IMR-90 (cell line): ENCODE results near the gene KLF16. TPM values are rescaled to one million over a fixed set of nuclear protein-coding genes. Genes with fewer than 3 reads are reported as not detected.

Source experiments
- ATAC-seq: fragments of 200-7000 bp; cut with Tn5 transposase; 2 replicates; pipeline ENCODE4 v1.9.1; 2020; ENCODE audit warnings: low read depth, mild to moderate bottlenecking, moderate library complexity
- BruUV-seq: library from RNA; stranded (reverse); fragments of 400-500 nt; replicated peaks from 2 replicates; lab custom pipeline; 2021; lab: Mats Ljungman, UMichigan
- CTCF ChIA-PET: fragments of 300-600 bp; formaldehyde crosslinking; extraction: SDS; loops from one replicate; lab custom pipeline; 2021; ENCODE audit warnings: antibody characterized with exemption; lab: Yijun Ruan, JAX
- POLR2A ChIA-PET: fragments of 300-600 bp; sonication (Branson Sonifier 250); formaldehyde crosslinking; loops from one replicate; lab custom pipeline; 2022; ENCODE audit warnings: antibody characterized with exemption; ENCODE audit not compliant: unreplicated experiment; lab: Charles Lee
- DNase-seq: peaks from one replicate; pipeline ENCODE4 v3.0.0; 2013
- H2AFZ ChIP-seq: replicated peaks from 2 replicates; pipeline ENCODE3; 2013; ENCODE audit warnings: low read length, mild to moderate bottlenecking; ENCODE audit not compliant: poor library complexity
- H2AK5ac ChIP-seq: 2 replicates; pipeline ENCODE4 v1.6.1; 2013; ENCODE audit warnings: low read depth, low read length, inconsistent platforms
- H2AK9ac ChIP-seq: replicated peaks from 2 replicates; pipeline ENCODE3; 2013; ENCODE audit warnings: mild to moderate bottlenecking, low read depth, low read length, moderate library complexity; ENCODE audit not compliant: poor library complexity
- H2BK120ac ChIP-seq: 2 replicates; pipeline ENCODE4 v1.6.1; 2013; ENCODE audit warnings: low read depth, low read length, inconsistent platforms
- H2BK15ac ChIP-seq: 3 replicates; pipeline ENCODE4 v1.6.1; 2013; ENCODE audit warnings: low read depth, low read length, inconsistent platforms
- H2BK20ac ChIP-seq: 2 replicates; pipeline ENCODE4 v1.6.1; 2013; ENCODE audit warnings: low read depth, mild to moderate bottlenecking, inconsistent platforms, low read length, moderate library complexity
- H2BK5ac ChIP-seq: 2 replicates; pipeline ENCODE4 v1.6.1; 2013; ENCODE audit warnings: mild to moderate bottlenecking, low read depth, low read length, inconsistent platforms; ENCODE audit not compliant: poor library complexity, severe bottlenecking
- H3K14ac ChIP-seq: replicated peaks from 2 replicates; pipeline ENCODE4 v1.6.1; 2013; ENCODE audit warnings: low read depth, low read length, inconsistent platforms
- H3K18ac ChIP-seq: 2 replicates; pipeline ENCODE4 v1.6.1; 2013; ENCODE audit warnings: low read depth, low read length, control low read depth
- H3K23ac ChIP-seq: 2 replicates; pipeline ENCODE4 v1.6.1; 2013; ENCODE audit warnings: low read depth, low read length, inconsistent platforms
- H3K27ac ChIP-seq: 2 replicates; pipeline ENCODE4 v1.5.1; 2013; ENCODE audit warnings: mild to moderate bottlenecking, control low read depth, low read length; ENCODE audit not compliant: insufficient read depth
- H3K27me3 ChIP-seq: 2 replicates; pipeline ENCODE4 v1.6.1; 2013; ENCODE audit warnings: low read length; ENCODE audit not compliant: control insufficient read depth, insufficient read depth
- H3K36me3 ChIP-seq: 2 replicates; pipeline ENCODE4 v1.6.1; 2013; ENCODE audit warnings: low read length, mixed read lengths; ENCODE audit not compliant: control insufficient read depth, insufficient read depth
- H3K4ac ChIP-seq: 2 replicates; pipeline ENCODE4 v1.6.1; 2013; ENCODE audit warnings: low read depth, low read length, inconsistent platforms
- H3K4me1 ChIP-seq: 2 replicates; pipeline ENCODE4 v1.6.1; 2013; ENCODE audit warnings: low read length, mixed read lengths; ENCODE audit not compliant: control insufficient read depth, insufficient read depth
- H3K4me2 ChIP-seq: 2 replicates; pipeline ENCODE4 v1.6.1; 2013; ENCODE audit warnings: low read depth, mild to moderate bottlenecking, control low read depth, low read length, moderate library complexity
- H3K4me3 ChIP-seq: 2 replicates; pipeline ENCODE4 v1.5.1; 2013; ENCODE audit warnings: low read depth, mild to moderate bottlenecking, control low read depth, low read length, moderate library complexity; ENCODE audit not compliant: insufficient read depth
- H3K56ac ChIP-seq: 2 replicates; pipeline ENCODE4 v1.6.1; 2013; ENCODE audit warnings: low read length, inconsistent platforms; ENCODE audit not compliant: insufficient read depth; ENCODE audit errors: extremely low read depth
- H3K79me1 ChIP-seq, 2 experiments: 2 replicates each; pipeline ENCODE4 v1.6.1; 2013; ENCODE audit warnings: low read length in 2 of 2, inconsistent platforms in 1 of 2, low read depth in 1 of 2
- H3K9ac ChIP-seq: 2 replicates; pipeline ENCODE4 v1.6.1; 2013; ENCODE audit warnings: low read depth, low read length, control low read depth
- H3K9me1 ChIP-seq: 2 replicates; pipeline ENCODE4 v1.6.1; 2013; ENCODE audit warnings: low read length, inconsistent platforms; ENCODE audit not compliant: insufficient read depth
- H3K9me3 ChIP-seq: 2 replicates; pipeline ENCODE4 v1.6.1; 2013; ENCODE audit warnings: low read length; ENCODE audit not compliant: control insufficient read depth, insufficient read depth
- H4K20me1 ChIP-seq: 2 replicates; pipeline ENCODE4 v1.6.1; 2013; ENCODE audit warnings: low read length, inconsistent platforms; ENCODE audit not compliant: insufficient read depth
- H4K5ac ChIP-seq: 2 replicates; pipeline ENCODE4 v1.6.1; 2013; ENCODE audit warnings: mild to moderate bottlenecking, low read depth, low read length, control low read depth
- H4K8ac ChIP-seq, 2 experiments: 2 replicates each; pipeline ENCODE4 v1.6.1; 2013; ENCODE audit warnings: low read depth in 2 of 2, low read length in 2 of 2, control low read depth in 1 of 2, inconsistent platforms in 1 of 2
- H4K91ac ChIP-seq: 2 replicates; pipeline ENCODE4 v1.6.1; 2013; ENCODE audit warnings: low read depth, low read length, inconsistent platforms; ENCODE audit not compliant: insufficient read depth
- BHLHE40 ChIP-seq: fragments of 150-350 bp; IDR thresholded peaks from 2 replicates; pipeline ENCODE4 v1.6.1; 2016; ENCODE audit warnings: mild to moderate bottlenecking, low read depth, low read length
- CEBPB ChIP-seq: IDR thresholded peaks from 2 replicates; pipeline ENCODE4 v1.6.1; 2012; ENCODE audit warnings: low read depth, low read length, improper control_type of control experiment
- CHD1 ChIP-seq: IDR thresholded peaks from 2 replicates; pipeline ENCODE4 v1.6.1; 2012; ENCODE audit warnings: low read depth, low read length, improper control_type of control experiment
- FOS ChIP-seq: fragments of 150-350 bp; IDR thresholded peaks from 2 replicates; pipeline ENCODE4 v1.6.1; 2016; ENCODE audit warnings: low read depth, low read length
- MAFK ChIP-seq: IDR thresholded peaks from 2 replicates; pipeline ENCODE4 v1.6.1; 2012; ENCODE audit warnings: low read depth, low read length, improper control_type of control experiment
- MAZ ChIP-seq: IDR thresholded peaks from 2 replicates; pipeline ENCODE4 v1.6.1; 2012; ENCODE audit warnings: low read depth, mild to moderate bottlenecking, low read length, improper control_type of control experiment, moderate library complexity, borderline replicate concordance
- MXI1 ChIP-seq: IDR thresholded peaks from 2 replicates; pipeline ENCODE4 v1.6.1; 2012; ENCODE audit warnings: low read depth, mild to moderate bottlenecking, low read length, moderate library complexity, borderline replicate concordance
- NFE2L2 ChIP-seq: fragments of 150-350 bp; IDR thresholded peaks from 2 replicates; pipeline ENCODE4 v1.6.1; 2016; ENCODE audit warnings: low read depth, mild to moderate bottlenecking, low read length
- POLR2A ChIP-seq: IDR thresholded peaks from 2 replicates; pipeline ENCODE4 v1.6.1; 2012; ENCODE audit warnings: mild to moderate bottlenecking, low read depth, low read length
- RAD21 ChIP-seq: IDR thresholded peaks from 2 replicates; pipeline ENCODE4 v1.6.1; 2012; ENCODE audit warnings: low read length, improper control_type of control experiment
- RCOR1 ChIP-seq: IDR thresholded peaks from 2 replicates; pipeline ENCODE4 v1.6.1; 2012; ENCODE audit warnings: mild to moderate bottlenecking, low read length, improper control_type of control experiment; ENCODE audit not compliant: insufficient replicate concordance
- RFX5 ChIP-seq: IDR thresholded peaks from 2 replicates; pipeline ENCODE4 v1.8.0; 2012; ENCODE audit warnings: low read depth, mild to moderate bottlenecking, low read length, moderate library complexity
- SMC3 ChIP-seq: fragments of 150-350 bp; IDR thresholded peaks from 2 replicates; pipeline ENCODE4 v1.6.1; 2016; ENCODE audit warnings: low read depth, mild to moderate bottlenecking, antibody characterized with exemption, low read length, moderate library complexity
- USF2 ChIP-seq: fragments of 150-350 bp; IDR thresholded peaks from 2 replicates; pipeline ENCODE4 v1.6.1; 2017; ENCODE audit warnings: mild to moderate bottlenecking, antibody characterized with exemption, low read length, low read depth
- WGBS, 2 experiments: methylation state at CpG; one replicate each; pipeline versions ENCODE4 v1.1.5 to v1.1.7; 2013; ENCODE audit warnings: missing lambda C conversion rate in 2 of 2; ENCODE audit not compliant: insufficient read length in 1 of 2; ENCODE audit errors: extremely low coverage in 2 of 2; 5-methylcytosine and 5-hydroxymethylcytosine counted together
- dilution Hi-C: fragments of 300-500 bp; cut with HindIII; formaldehyde crosslinking; loops from one replicate; pipeline ENCODE4 v1.14.3; 2018; ENCODE audit warnings: low sequenced_read_pairs; ENCODE audit not compliant: unreplicated experiment
- in situ Hi-C: fragments of 300-500 bp; cut with MboI; formaldehyde crosslinking; loops from 3 replicates; pipeline ENCODE4 v1.14.3; 2019; ENCODE audit warnings: low sequenced_read_pairs, inconsistent platforms, mixed read lengths
- intact Hi-C: fragments of 100-400 bp; cut with micrococcal nuclease; formaldehyde crosslinking; loops from 2 replicates; pipeline ENCODE4 v1.10.0; 2022
- polyA plus RNA-seq, 3 experiments: library from polyadenylated mRNA; depleted of rRNA; stranded (reverse); fragments of >200 nt; gene quantifications; 2 replicates each; pipeline ENCODE4 v1.2.3, GENCODE V29; 2012; ENCODE audit warnings: low replicate concordance in 1 of 3
- total RNA-seq: library from RNA; depleted of rRNA; stranded (reverse); fragments of >200 nt; gene quantifications from 2 replicates; pipeline ENCODE4 v1.2.3, GENCODE V29; 2012
- TF ChIP-seq, protein P1 (sequence below): conservative IDR thresholded peaks from 2 replicates; pipeline ENCODE4 v1.5.1; 2012; ENCODE audit warnings: mild to moderate bottlenecking, low read depth, low read length, improper control_type of control experiment
- TF ChIP-seq, protein P2 (sequence below): fragments of 150-350 bp; IDR thresholded peaks from 2 replicates; pipeline ENCODE4 v1.6.1; 2016; ENCODE audit warnings: low read depth, mild to moderate bottlenecking, low read length, moderate library complexity, borderline replicate concordance

Gene KLF16
- total and polyA plus RNA-seq, 2 of the 4 experiments (the other 2 are of a cell fraction) = 0.90 to 13.1 TPM

DNA sequence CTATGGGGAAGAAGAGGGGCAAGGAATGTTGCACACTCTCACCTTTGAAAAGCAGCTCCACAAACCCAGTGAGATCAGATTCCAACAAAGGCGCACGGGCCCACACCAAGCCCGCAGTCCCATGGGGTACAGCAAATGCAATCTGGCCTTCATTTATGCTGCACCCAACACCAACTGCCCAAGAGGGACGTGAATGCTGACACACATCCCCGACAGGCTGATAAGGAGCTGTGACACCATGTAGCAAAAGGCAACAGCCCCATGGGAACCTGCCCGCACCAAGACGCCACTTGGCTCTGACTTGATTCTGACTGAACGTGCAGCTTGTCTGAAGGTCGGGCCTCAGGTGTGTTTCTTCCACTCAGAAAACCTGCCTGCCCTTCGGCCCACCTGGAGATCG, 32.4 kb downstream of the KLF16 start:
- peaks cover 4% of the 10 kb centered on the region; the same call in 1 of the 2 replicates for H3K4me1 ChIP-seq
- POLR2A ChIA-PET = no interaction called here
- H3K14ac ChIP-seq = no peak overlapping the region
- H3K9me1 ChIP-seq = no peaks in the 10 kb centered on the region
- H3K18ac ChIP-seq = no peak overlapping the region
- ATAC-seq (no peak), DNase-seq (no peak)
- no peak overlapping the region for H2BK120ac ChIP-seq
- H3K23ac ChIP-seq = no peak overlapping the region
- H4K20me1 ChIP-seq = peaks cover 65% of the 10 kb centered on the region
- dilution Hi-C loops (no loop called here), intact Hi-C loops (no loop called here), in situ Hi-C loops (no loop called here)
- no peak overlapping the region for H3K56ac ChIP-seq
- H3K4me3 ChIP-seq = no peak overlapping the region
- peaks cover 10% of the 10 kb centered on the region; the same call in 1 of the 2 replicates for H3K36me3 ChIP-seq
- H3K4ac ChIP-seq = no peak overlapping the region
- peaks cover 19 to 59% of the 10 kb centered on the region in 2 experiments for H3K79me1 ChIP-seq
- H2BK20ac ChIP-seq = no peak overlapping the region
- H2AK5ac ChIP-seq = no peak overlapping the region
- H3K4me2 ChIP-seq = no peak overlapping the region
- CTCF ChIA-PET = no interaction called here
- no peak overlapping the region for H3K9ac ChIP-seq
- peak overlapping the region; percentile 9 for H2AK9ac ChIP-seq
- WGBS, 2 experiments = 92% methylated on average over 9 of the region's 11 CpGs; no CpG with 5 or more reads in 1 of the 2 experiments
- H3K27ac ChIP-seq = no peak overlapping the region
- H2AFZ ChIP-seq = peak overlapping the region; percentile 32
- no peak overlapping the region for H4K8ac ChIP-seq
- no peaks in the 10 kb centered on the region for H3K9me3 ChIP-seq
- no TSS peak for BruUV-seq
- no peaks in the 10 kb centered on the region for H3K27me3 ChIP-seq
- H4K91ac ChIP-seq = no peak overlapping the region
- H2BK5ac ChIP-seq = no peak overlapping the region
- H2BK15ac ChIP-seq = no peak overlapping the region
- no peak overlapping the region for H4K5ac ChIP-seq
- no peak for TF ChIP-seq FOS
- TF ChIP-seq, protein P1, sequence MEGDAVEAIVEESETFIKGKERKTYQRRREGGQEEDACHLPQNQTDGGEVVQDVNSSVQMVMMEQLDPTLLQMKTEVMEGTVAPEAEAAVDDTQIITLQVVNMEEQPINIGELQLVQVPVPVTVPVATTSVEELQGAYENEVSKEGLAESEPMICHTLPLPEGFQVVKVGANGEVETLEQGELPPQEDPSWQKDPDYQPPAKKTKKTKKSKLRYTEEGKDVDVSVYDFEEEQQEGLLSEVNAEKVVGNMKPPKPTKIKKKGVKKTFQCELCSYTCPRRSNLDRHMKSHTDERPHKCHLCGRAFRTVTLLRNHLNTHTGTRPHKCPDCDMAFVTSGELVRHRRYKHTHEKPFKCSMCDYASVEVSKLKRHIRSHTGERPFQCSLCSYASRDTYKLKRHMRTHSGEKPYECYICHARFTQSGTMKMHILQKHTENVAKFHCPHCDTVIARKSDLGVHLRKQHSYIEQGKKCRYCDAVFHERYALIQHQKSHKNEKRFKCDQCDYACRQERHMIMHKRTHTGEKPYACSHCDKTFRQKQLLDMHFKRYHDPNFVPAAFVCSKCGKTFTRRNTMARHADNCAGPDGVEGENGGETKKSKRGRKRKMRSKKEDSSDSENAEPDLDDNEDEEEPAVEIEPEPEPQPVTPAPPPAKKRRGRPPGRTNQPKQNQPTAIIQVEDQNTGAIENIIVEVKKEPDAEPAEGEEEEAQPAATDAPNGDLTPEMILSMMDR = no peak
- no peak for TF ChIP-seq BHLHE40
- no peak for TF ChIP-seq NFE2L2
- no peak for TF ChIP-seq USF2
- no peak for TF ChIP-seq RAD21
- TF ChIP-seq MXI1 = no peak
- TF ChIP-seq RCOR1 = no peak
- TF ChIP-seq POLR2A = no peak
- TF ChIP-seq MAZ = no peak
- no peak for TF ChIP-seq CHD1
- no peak for TF ChIP-seq CEBPB
- TF ChIP-seq SMC3 = no peak
- no peak for TF ChIP-seq RFX5
- TF ChIP-seq, protein P2, sequence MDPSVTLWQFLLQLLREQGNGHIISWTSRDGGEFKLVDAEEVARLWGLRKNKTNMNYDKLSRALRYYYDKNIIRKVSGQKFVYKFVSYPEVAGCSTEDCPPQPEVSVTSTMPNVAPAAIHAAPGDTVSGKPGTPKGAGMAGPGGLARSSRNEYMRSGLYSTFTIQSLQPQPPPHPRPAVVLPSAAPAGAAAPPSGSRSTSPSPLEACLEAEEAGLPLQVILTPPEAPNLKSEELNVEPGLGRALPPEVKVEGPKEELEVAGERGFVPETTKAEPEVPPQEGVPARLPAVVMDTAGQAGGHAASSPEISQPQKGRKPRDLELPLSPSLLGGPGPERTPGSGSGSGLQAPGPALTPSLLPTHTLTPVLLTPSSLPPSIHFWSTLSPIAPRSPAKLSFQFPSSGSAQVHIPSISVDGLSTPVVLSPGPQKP = no peak
- no peak for TF ChIP-seq MAFK
